ENCODE data around the gene C1orf226. TPM values are rescaled to one million over a fixed set of nuclear protein-coding genes. Genes with fewer than 3 reads are reported as not detected.
A peak's percentile ranks its signal among the peaks of the same experiment; 100 is the strongest.

C1orf226 gene
- total and polyA plus RNA-seq, 9 of the 15 experiments (the other 6 are each of a cell fraction or from before 2014, with no cell fraction given): 0.10 to 1.4 (median 0.47) TPM

DNA sequence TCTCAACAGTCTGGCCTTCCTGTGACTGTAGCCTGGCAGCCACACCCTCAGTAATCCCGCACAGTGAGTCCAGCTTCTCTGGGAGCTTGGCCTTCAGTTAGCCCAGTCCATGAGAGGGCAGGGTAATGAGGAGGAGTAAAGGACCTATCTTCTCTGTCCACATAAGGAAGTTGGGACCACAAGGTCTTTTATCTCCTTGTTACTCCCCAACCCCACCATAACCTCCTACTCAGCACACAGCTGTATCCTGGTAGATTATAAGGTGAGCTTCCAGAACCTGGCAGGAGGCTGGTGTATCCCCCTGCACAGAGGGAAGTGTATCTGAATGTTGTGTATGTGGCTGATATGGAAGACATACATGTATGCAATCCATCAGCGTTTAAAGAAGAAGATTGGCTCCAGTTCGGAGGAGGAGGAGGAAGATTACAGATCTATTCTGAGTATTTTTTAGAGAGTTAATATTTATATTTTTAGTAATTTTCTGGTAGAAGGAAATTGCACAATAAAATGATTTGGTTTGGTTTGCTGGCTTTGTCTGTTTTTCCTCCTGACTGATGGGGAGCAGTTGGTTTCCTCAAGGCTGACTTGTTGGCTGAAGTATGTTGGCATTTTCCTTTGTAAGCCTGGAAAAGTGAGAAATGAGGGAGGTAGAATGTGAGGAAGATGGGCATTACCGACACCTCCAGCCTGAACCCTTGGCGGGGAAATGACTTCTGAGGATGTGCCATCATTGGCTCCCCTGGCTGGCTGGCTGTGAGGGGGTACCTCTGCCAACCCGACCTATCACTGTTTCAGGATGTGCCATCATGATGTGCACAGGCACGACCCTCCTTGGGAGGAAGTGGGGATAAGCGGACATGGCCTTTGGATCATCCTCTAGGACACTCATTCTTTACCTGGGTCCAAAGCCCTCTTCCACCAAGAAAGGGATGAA is 5.0 kb downstream of the C1orf226 start (continued):
- TF ChIP-seq, protein P1, sequence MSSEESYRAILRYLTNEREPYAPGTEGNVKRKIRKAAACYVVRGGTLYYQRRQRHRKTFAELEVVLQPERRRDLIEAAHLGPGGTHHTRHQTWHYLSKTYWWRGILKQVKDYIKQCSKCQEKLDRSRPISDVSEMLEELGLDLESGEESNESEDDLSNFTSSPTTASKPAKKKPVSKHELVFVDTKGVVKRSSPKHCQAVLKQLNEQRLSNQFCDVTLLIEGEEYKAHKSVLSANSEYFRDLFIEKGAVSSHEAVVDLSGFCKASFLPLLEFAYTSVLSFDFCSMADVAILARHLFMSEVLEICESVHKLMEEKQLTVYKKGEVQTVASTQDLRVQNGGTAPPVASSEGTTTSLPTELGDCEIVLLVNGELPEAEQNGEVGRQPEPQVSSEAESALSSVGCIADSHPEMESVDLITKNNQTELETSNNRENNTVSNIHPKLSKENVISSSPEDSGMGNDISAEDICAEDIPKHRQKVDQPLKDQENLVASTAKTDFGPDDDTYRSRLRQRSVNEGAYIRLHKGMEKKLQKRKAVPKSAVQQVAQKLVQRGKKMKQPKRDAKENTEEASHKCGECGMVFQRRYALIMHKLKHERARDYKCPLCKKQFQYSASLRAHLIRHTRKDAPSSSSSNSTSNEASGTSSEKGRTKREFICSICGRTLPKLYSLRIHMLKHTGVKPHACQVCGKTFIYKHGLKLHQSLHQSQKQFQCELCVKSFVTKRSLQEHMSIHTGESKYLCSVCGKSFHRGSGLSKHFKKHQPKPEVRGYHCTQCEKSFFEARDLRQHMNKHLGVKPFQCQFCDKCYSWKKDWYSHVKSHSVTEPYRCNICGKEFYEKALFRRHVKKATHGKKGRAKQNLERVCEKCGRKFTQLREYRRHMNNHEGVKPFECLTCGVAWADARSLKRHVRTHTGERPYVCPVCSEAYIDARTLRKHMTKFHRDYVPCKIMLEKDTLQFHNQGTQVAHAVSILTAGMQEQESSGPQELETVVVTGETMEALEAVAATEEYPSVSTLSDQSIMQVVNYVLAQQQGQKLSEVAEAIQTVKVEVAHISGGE (CRISPR knock-in tag; IDR thresholded peaks at IDR 0.05): peak in 1 of 3 experiments; percentile 77; a peak in 2 of 6 replicates
- TF ChIP-seq MEIS2 (IDR thresholded peaks at IDR 0.05; ENCODE audit: partially characterized antibody): peak; percentile 64
- peak; percentile 75 for TF ChIP-seq HMGN3 (IDR thresholded peaks at IDR 0.05; ENCODE audit: borderline replicate concordance, extremely low read depth, insufficient read length, low read depth, low read length)
- TF ChIP-seq ZSCAN29 (IDR thresholded peaks at IDR 0.05): no peak
- peak; percentile 83; the same call in 1 of the 2 replicates for TF ChIP-seq BCOR (IDR thresholded peaks at IDR 0.05)
- TF ChIP-seq PYGO2 (tag; IDR thresholded peaks at IDR 0.05): no peak
- TF ChIP-seq, protein P2, sequence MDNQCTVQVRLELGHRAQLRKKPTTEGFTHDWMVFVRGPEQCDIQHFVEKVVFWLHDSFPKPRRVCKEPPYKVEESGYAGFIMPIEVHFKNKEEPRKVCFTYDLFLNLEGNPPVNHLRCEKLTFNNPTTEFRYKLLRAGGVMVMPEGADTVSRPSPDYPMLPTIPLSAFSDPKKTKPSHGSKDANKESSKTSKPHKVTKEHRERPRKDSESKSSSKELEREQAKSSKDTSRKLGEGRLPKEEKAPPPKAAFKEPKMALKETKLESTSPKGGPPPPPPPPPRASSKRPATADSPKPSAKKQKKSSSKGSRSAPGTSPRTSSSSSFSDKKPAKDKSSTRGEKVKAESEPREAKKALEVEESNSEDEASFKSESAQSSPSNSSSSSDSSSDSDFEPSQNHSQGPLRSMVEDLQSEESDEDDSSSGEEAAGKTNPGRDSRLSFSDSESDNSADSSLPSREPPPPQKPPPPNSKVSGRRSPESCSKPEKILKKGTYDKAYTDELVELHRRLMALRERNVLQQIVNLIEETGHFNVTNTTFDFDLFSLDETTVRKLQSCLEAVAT (IDR thresholded peaks at IDR 0.05): 0 out of 4 replicates have a peak, but pooled peaks of 1 of the 2 experiments have one; percentile 22
- TF ChIP-seq PTBP1 (IDR thresholded peaks at IDR 0.05; ENCODE audit: low read depth, low read length): 0 out of 2 replicates have a peak, but pooled peaks have one; percentile 69
- TF ChIP-seq BDP1 (IDR thresholded peaks at IDR 0.05; ENCODE audit: insufficient read depth, insufficient read length): no peak
- peak; percentile 77 for TF ChIP-seq NEUROD1 (IDR thresholded peaks at IDR 0.05; ENCODE audit: borderline replicate concordance, low read depth, low read length, partially characterized antibody)
- TF ChIP-seq, protein P3, sequence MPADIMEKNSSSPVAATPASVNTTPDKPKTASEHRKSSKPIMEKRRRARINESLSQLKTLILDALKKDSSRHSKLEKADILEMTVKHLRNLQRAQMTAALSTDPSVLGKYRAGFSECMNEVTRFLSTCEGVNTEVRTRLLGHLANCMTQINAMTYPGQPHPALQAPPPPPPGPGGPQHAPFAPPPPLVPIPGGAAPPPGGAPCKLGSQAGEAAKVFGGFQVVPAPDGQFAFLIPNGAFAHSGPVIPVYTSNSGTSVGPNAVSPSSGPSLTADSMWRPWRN (IDR thresholded peaks at IDR 0.05; ENCODE audit: low read depth): peak; percentile 63; the same call in 1 of the 2 replicates
- TF ChIP-seq, protein P4, sequence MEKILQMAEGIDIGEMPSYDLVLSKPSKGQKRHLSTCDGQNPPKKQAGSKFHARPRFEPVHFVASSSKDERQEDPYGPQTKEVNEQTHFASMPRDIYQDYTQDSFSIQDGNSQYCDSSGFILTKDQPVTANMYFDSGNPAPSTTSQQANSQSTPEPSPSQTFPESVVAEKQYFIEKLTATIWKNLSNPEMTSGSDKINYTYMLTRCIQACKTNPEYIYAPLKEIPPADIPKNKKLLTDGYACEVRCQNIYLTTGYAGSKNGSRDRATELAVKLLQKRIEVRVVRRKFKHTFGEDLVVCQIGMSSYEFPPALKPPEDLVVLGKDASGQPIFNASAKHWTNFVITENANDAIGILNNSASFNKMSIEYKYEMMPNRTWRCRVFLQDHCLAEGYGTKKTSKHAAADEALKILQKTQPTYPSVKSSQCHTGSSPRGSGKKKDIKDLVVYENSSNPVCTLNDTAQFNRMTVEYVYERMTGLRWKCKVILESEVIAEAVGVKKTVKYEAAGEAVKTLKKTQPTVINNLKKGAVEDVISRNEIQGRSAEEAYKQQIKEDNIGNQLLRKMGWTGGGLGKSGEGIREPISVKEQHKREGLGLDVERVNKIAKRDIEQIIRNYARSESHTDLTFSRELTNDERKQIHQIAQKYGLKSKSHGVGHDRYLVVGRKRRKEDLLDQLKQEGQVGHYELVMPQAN (IDR thresholded peaks at IDR 0.05; ENCODE audit: borderline replicate concordance): no peak
- TF ChIP-seq NONO (IDR thresholded peaks at IDR 0.05; ENCODE audit: low read depth in 2 of 2, low read length in 1 of 2): no peak; a peak in 1 of 4 replicates
- TF ChIP-seq SRSF7 (optimal IDR thresholded peaks at IDR 0.05; ENCODE audit: low read depth, low read length): no peak
- TF ChIP-seq JUN (IDR thresholded peaks at IDR 0.05; ENCODE audit: borderline replicate concordance, low read depth, low read length): no peak
- no peak for TF ChIP-seq JUN (CRISPR knock-in tag; IDR thresholded peaks at IDR 0.05; ENCODE audit: borderline replicate concordance)
- TF ChIP-seq ZNF263 (CRISPR knock-in tag; IDR thresholded peaks at IDR 0.05; ENCODE audit: borderline replicate concordance): no peak
- TF ChIP-seq CREBBP (IDR thresholded peaks at IDR 0.05; ENCODE audit: low read depth, low read length): no peak
- TF ChIP-seq MAFK (IDR thresholded peaks at IDR 0.05; ENCODE audit: low read length): peak; percentile 38; the same call in 1 of the 2 replicates
